ENCODE measurements around the gene ASAH2B.

GRCh38 chr10:50805981-50806622 is 66.4 kb downstream of the ASAH2B start:
- TF ChIP-seq CTCF (IDR thresholded peaks at IDR 0.05 in 4 of 5, conservative IDR thresholded peaks at IDR 0.05 in 1 of 5): no peak
- no peak for TF ChIP-seq POLR2A (IDR thresholded peaks at IDR 0.05)

Data from gastrocnemius medialis (tissue), 4 donors.